GM12801 (cell line): ENCODE results near the gene CTIF.

Source experiments
- CTCF ChIP-seq: IDR thresholded peaks from one replicate; pipeline ENCODE4 v1.5.1; 2011; ENCODE audit warnings: control low read depth; ENCODE audit not compliant: insufficient read length; ENCODE audit errors: extremely low read depth

The CTIF gene

DNA sequence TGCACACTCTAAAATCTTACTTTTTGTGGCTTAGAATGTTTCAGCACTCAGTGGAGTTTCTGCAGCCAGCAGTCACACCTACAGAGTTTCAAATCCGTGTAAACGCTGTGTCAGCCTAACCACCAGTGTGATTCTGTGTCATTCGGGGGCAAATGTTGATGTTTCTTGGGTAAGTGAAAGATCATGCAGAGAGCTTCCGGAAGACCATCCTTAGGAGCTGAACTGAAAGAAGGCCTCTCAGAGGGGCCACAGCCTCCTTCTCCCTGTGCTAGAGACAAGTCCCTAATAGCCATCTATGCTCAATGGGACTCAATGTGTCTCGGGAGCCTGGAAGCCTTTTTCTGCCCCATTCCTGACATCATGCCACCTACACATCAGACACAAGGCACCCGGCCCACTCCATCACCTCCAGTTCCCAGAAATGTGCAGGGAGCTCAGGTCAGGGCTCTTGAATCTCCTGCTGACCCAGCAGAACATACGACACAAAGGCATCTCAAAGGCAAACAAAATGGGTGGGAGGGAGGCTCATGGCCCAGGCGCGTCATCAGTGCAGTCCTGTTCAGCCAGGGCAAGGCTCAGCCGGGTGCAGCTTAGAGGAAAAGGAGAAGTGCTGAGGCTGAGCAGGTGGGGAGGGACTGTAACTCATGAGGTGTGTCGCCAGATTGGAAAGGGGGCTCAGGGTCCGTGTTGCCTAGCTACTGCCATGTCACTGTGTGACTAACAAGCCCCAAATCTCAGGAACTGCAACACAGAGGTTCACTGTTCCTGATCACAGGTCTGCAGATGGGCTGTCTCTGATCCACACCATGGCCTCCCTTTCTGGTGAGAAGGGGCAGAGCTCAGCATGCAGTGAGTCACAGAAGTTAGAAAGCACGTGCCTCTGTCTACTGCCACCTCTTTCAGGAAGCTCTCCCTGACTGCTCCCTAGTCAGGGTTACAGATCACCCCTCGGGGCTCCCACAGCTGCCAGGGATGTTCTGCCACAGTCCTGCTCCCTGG lies 329.9 kb downstream of the CTIF start:
- no peak for TF ChIP-seq CTCF

- TF ChIP-seq CTCF = no peak
Measured at GRCh38 chr18:48869591-48869990, 330.8 kb downstream of the CTIF start.

- TF ChIP-seq CTCF = no peak
Measured at GRCh38 chr18:48871391-48872166, 332.7 kb downstream of the CTIF start.

- no peak for TF ChIP-seq CTCF
Measured at GRCh38 chr18:48872234-48873145, 333.7 kb downstream of the CTIF start.

DNA sequence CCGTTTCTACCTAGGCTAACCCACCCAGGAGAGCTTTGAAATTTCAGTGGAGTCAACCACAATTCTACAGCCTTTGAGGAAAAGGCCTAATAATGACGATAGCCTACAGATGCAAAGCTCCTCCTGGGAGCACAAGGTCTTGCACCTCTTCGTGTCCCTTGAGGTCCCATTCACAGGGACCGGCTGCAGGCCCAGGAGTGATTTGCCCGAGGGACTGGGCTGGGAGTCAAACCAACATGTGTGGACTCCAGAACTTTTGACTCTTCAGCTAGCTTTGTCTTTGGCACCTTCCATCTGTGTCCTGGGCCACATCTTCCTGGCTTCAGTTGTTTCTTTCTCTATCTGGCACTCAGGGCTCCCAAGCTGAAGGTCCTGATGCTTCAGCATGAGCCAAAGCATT lies 335.4 kb downstream of the CTIF start:
- no peak for TF ChIP-seq CTCF

- TF ChIP-seq CTCF = no peak
Measured at GRCh38 chr18:48874701-48875162, 335.9 kb downstream of the CTIF start.
